KMS-11 (cell line): ENCODE data around the gene ATOH7.

Experiments used
- H2AFZ ChIP-seq: fragments of 200-600 bp; sonication (generic); 2 replicates; pipeline ENCODE4 v1.6.1; 2016; ENCODE audit warnings: antibody characterized with exemption, mixed run types, low read depth
- H3K27ac ChIP-seq: fragments of 200-600 bp; sonication (generic); 2 replicates; pipeline ENCODE4 v1.6.1; 2016; ENCODE audit warnings: mild to moderate bottlenecking, mixed run types
- H3K27me3 ChIP-seq: fragments of 200-600 bp; sonication (generic); 2 replicates; pipeline ENCODE4 v1.6.1; 2017; ENCODE audit warnings: mild to moderate bottlenecking, low read depth, mixed run types, moderate library complexity; ENCODE audit not compliant: insufficient read depth
- H3K36me3 ChIP-seq: fragments of 200-600 bp; sonication (generic); 2 replicates; pipeline ENCODE4 v1.6.1; 2017; ENCODE audit warnings: mild to moderate bottlenecking, mixed run types; ENCODE audit not compliant: insufficient read depth
- H3K4me1 ChIP-seq: fragments of 200-600 bp; sonication (generic); 2 replicates; pipeline ENCODE4 v1.6.1; 2016; ENCODE audit warnings: mild to moderate bottlenecking, low read depth, mixed run types; ENCODE audit not compliant: poor library complexity, severe bottlenecking
- H3K4me2 ChIP-seq: fragments of 200-600 bp; sonication (generic); 2 replicates; pipeline ENCODE4 v1.7.0; 2016; ENCODE audit warnings: mild to moderate bottlenecking, mixed run types
- H3K4me3 ChIP-seq: fragments of 200-600 bp; sonication (generic); IDR thresholded peaks from 2 replicates; pipeline ENCODE4 v1.6.1; 2017; ENCODE audit warnings: low read depth, low read length, mixed read lengths; ENCODE audit not compliant: insufficient read depth
- H3K79me2 ChIP-seq: fragments of 200-600 bp; sonication (generic); 2 replicates; pipeline ENCODE4 v1.6.1; 2016; ENCODE audit warnings: low read depth, mixed run types; ENCODE audit not compliant: insufficient read depth
- H3K9ac ChIP-seq: fragments of 200-600 bp; sonication (generic); 2 replicates; pipeline ENCODE4 v1.6.1; 2016; ENCODE audit warnings: mild to moderate bottlenecking, mixed run types
- H4K20me1 ChIP-seq: fragments of 200-600 bp; sonication (generic); 2 replicates; pipeline ENCODE4 v1.6.1; 2016; ENCODE audit warnings: mild to moderate bottlenecking, mixed run types; ENCODE audit not compliant: insufficient read depth
- TF ChIP-seq, protein P1 (sequence below): fragments of 200-600 bp; sonication (generic); conservative IDR thresholded peaks from 2 replicates; pipeline ENCODE4 v1.6.1; 2017; ENCODE audit warnings: low read depth, mild to moderate bottlenecking, antibody characterized with exemption, low read length, moderate library complexity, mixed read lengths

Gene ATOH7

DNA sequence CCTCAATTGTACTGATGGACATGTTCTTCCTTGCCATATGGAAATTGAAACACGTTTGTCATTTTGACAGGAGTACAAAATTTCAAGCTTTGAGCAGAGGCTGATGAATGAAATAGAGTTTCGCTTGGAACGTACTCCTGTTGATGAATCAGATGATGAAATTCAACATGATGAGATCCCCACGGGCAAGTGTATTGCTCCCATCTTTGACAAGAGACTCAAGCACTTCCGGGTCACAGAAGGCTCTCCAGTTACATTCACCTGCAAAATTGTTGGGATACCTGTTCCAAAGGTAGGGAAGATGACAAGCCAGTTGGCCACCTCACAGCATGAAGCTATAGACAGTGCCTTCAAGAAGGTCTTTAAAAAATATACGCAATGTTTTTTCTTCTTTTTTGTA, 43.1 kb downstream of the ATOH7 start:
- Histone ChIP-seq H2AFZ (no peak overlapping the region), H4K20me1 (no peaks in the 10 kb centered on the region), H3K9ac (no peak overlapping the region), H3K4me3 (no peak overlapping the region), H3K27ac (no peak overlapping the region), H3K4me2 (no peak overlapping the region), H3K79me2 (no peaks in the 10 kb centered on the region), H3K4me1 (no peaks in the 10 kb centered on the region), H3K27me3 (no peaks in the 10 kb centered on the region), H3K36me3 (no peaks in the 10 kb centered on the region)
- TF ChIP-seq, protein P1, sequence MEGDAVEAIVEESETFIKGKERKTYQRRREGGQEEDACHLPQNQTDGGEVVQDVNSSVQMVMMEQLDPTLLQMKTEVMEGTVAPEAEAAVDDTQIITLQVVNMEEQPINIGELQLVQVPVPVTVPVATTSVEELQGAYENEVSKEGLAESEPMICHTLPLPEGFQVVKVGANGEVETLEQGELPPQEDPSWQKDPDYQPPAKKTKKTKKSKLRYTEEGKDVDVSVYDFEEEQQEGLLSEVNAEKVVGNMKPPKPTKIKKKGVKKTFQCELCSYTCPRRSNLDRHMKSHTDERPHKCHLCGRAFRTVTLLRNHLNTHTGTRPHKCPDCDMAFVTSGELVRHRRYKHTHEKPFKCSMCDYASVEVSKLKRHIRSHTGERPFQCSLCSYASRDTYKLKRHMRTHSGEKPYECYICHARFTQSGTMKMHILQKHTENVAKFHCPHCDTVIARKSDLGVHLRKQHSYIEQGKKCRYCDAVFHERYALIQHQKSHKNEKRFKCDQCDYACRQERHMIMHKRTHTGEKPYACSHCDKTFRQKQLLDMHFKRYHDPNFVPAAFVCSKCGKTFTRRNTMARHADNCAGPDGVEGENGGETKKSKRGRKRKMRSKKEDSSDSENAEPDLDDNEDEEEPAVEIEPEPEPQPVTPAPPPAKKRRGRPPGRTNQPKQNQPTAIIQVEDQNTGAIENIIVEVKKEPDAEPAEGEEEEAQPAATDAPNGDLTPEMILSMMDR, result no peak

DNA sequence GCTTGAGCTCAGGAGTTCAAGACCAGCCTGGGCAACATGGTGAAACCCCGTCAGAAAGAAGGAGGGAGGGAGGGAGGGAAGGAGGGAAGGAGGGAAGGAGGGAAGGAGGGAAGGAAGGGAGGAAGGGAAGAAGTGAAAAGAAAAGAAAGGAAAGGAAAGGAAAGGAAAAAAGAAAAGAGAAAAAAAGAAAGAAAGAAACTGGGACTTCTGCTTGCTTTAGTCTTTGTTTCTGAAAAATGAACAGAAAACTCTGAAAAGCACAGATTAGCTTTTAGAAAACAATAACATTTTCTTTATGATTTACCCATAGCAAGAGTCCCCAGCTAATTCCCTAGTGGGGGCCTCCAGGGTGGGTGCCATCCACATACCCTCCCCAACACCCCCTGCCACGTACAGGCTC, 46.8 kb downstream of the ATOH7 start:
- H3K4me1 ChIP-seq, result no peaks in the 10 kb centered on the region
- no peaks in the 10 kb centered on the region for H3K79me2 ChIP-seq
- no peaks in the 10 kb centered on the region for H3K27me3 ChIP-seq
- no peak overlapping the region for H3K4me3 ChIP-seq
- H3K4me2 ChIP-seq, result no peak overlapping the region
- H3K9ac ChIP-seq, result no peak overlapping the region
- H2AFZ ChIP-seq, result no peak overlapping the region
- H3K36me3 ChIP-seq, result no peaks in the 10 kb centered on the region
- TF ChIP-seq, protein P1, result no peak
- H3K27ac ChIP-seq, result no peak overlapping the region
- no peaks in the 10 kb centered on the region for H4K20me1 ChIP-seq

DNA sequence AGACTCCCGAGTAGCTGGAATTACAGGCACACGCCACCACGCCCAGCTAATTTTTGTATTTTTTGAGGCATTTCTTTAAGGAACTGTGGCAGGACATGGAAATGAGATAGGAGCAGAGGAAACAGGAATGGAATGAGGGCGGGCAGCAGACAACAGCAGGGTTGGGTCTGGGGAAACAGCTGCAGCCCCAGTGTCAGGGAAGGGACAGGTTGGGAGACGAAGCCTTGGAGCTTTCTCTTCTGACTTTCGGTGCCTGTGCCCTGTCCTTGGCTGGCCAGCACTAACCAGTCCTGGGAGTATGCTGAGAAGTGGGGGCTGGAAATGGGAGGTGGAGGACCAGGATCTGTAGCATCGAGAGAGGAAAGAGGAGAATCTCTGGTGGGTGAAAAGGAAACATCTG, 47.4 kb downstream of the ATOH7 start:
- Histone ChIP-seq H3K27ac (no peak overlapping the region), H3K4me2 (no peak overlapping the region), H3K36me3 (no peaks in the 10 kb centered on the region), H3K27me3 (no peaks in the 10 kb centered on the region), H4K20me1 (no peaks in the 10 kb centered on the region), H3K4me1 (no peaks in the 10 kb centered on the region), H2AFZ (no peak overlapping the region), H3K4me3 (no peak overlapping the region), H3K79me2 (no peaks in the 10 kb centered on the region), H3K9ac (no peak overlapping the region)
- TF ChIP-seq, protein P1, result no peak
